ENCODE results near the gene PCSK5. TPM values are rescaled to one million over a fixed set of nuclear protein-coding genes. Genes with fewer than 3 reads are reported as not detected.

Gene PCSK5
- total RNA-seq, 1 experiment from 2014 or later, result 7.5 TPM

DNA sequence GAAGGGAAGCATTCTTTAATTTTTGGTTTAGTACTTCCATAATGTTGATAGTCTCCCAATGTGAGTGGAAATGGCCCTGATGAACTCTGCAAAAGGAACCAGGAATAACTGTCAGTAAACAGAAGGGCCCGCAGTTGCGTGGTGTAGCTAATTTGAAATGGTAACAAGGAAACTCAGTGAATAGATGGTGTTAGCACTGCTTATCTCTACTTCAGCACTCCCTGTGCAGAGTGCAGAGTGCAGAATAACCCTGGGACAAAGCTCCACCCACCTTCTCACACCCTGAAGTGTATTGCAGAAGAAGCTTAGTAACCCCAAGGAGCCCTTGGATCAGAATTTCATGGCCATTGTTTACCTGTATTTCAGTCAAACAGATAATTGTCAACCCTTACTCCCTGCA lies 158.9 kb downstream of the PCSK5 start:
- H3T11ph ChIP-seq (ENCODE audit: low read length), result no peak overlapping the region
- H3K4me1 ChIP-seq (ENCODE audit: insufficient read depth, low read length), result peaks cover under 1% of the 10 kb centered on the region; the same call in 1 of the 2 replicates
- H2BK12ac ChIP-seq (ENCODE audit: insufficient read length, low read depth, low read length), result no peak overlapping the region
- no peak overlapping the region for H3K18ac ChIP-seq (ENCODE audit: insufficient read length, low read depth, low read length)
- no CpG with 5 or more reads among the region's 2 CpGs for WGBS (ENCODE audit: extremely low coverage, insufficient read length, low lambda C conversion rate)
- no peaks in the 10 kb centered on the region for H3K23me2 ChIP-seq (ENCODE audit: insufficient read length, low read depth, low read length, poor library complexity, severe bottlenecking)
- no peak for DNase-seq
- no peaks in the 10 kb centered on the region for H4K20me1 ChIP-seq (ENCODE audit: control insufficient read depth, insufficient read depth, insufficient read length)
- H3K27me3 ChIP-seq (ENCODE audit: insufficient read depth, low read length), result no peaks in the 10 kb centered on the region
- H3K56ac ChIP-seq (ENCODE audit: insufficient read length, low read depth, low read length), result no peak overlapping the region
- H3K79me2 ChIP-seq (ENCODE audit: insufficient read depth, low read length), result no peaks in the 10 kb centered on the region
- no peaks in the 10 kb centered on the region for H3K9me3 ChIP-seq (ENCODE audit: control insufficient read depth, low read depth, low read length)
- Mint-ChIP-seq H3K27ac (no peak overlapping the region), H3K9me3 (peaks cover 7 to 13% of the 10 kb centered on the region in 2 experiments; a peak in 4 of 5 replicates), H3K4me3 (no peak overlapping the region), H3K36me3 (ENCODE audit: insufficient read depth in 1 of 3, low read depth in 3 of 3) (peaks cover 12 to 22% (median 14%) of the 10 kb centered on the region in 3 experiments), H3K4me1 (peaks cover 13 to 18% of the 10 kb centered on the region in 2 experiments), H3K27me3 (ENCODE audit: low read depth) (no peaks in the 10 kb centered on the region)
- H3K4ac ChIP-seq (ENCODE audit: low read depth, low read length), result no peak overlapping the region
- no peak overlapping the region for H2BK20ac ChIP-seq (ENCODE audit: low read depth, low read length, poor library complexity, severe bottlenecking)
- no peak overlapping the region for H2BK120ac ChIP-seq (ENCODE audit: low read depth, low read length, poor library complexity, severe bottlenecking)
- H3K27ac ChIP-seq (ENCODE audit: insufficient read length, low read depth, low read length), result no peak overlapping the region
- no peak overlapping the region for H3K4me2 ChIP-seq (ENCODE audit: insufficient read depth, insufficient read length, low read length)
- H3K23ac ChIP-seq (ENCODE audit: insufficient read length, low read depth, low read length), result no peak overlapping the region
- H2BK15ac ChIP-seq (ENCODE audit: low read depth, low read length), result no peak overlapping the region
- H4K91ac ChIP-seq (ENCODE audit: insufficient read length, low read depth, low read length), result no peak overlapping the region
- TF ChIP-seq, protein P1, sequence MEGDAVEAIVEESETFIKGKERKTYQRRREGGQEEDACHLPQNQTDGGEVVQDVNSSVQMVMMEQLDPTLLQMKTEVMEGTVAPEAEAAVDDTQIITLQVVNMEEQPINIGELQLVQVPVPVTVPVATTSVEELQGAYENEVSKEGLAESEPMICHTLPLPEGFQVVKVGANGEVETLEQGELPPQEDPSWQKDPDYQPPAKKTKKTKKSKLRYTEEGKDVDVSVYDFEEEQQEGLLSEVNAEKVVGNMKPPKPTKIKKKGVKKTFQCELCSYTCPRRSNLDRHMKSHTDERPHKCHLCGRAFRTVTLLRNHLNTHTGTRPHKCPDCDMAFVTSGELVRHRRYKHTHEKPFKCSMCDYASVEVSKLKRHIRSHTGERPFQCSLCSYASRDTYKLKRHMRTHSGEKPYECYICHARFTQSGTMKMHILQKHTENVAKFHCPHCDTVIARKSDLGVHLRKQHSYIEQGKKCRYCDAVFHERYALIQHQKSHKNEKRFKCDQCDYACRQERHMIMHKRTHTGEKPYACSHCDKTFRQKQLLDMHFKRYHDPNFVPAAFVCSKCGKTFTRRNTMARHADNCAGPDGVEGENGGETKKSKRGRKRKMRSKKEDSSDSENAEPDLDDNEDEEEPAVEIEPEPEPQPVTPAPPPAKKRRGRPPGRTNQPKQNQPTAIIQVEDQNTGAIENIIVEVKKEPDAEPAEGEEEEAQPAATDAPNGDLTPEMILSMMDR (conservative IDR thresholded peaks at IDR 0.05), result no peak
- no peak overlapping the region for H2AFZ ChIP-seq (ENCODE audit: low read length)
- H2BK5ac ChIP-seq (ENCODE audit: insufficient read length, low read length), result no peak overlapping the region
- H3K9ac ChIP-seq (ENCODE audit: extremely low read depth, insufficient read length, low read length), result no peak overlapping the region
- H3K79me1 ChIP-seq (ENCODE audit: insufficient read depth, low read depth, low read length, poor library complexity, severe bottlenecking), result no peaks in the 10 kb centered on the region
- H4K8ac ChIP-seq (replicated peaks; ENCODE audit: insufficient read length, low read depth, low read length), result no peak overlapping the region
- H2AK5ac ChIP-seq (ENCODE audit: insufficient read length, low read length), result no peak overlapping the region
- no peak overlapping the region for H4K5ac ChIP-seq (ENCODE audit: insufficient read length, low read depth, low read length)
- H3K14ac ChIP-seq (ENCODE audit: insufficient read depth, low read length), result no peak overlapping the region

Measured in H9 (cell line).